DMS79 treated with DMSO at 0.1 percent for 48 hours (cell line): ENCODE results near the gene ARID5B.

Experiments used
- DNase-seq: peaks from one replicate; lab custom pipeline; 2025; lab: John Stamatoyannopoulos, UW

ARID5B gene

DNA sequence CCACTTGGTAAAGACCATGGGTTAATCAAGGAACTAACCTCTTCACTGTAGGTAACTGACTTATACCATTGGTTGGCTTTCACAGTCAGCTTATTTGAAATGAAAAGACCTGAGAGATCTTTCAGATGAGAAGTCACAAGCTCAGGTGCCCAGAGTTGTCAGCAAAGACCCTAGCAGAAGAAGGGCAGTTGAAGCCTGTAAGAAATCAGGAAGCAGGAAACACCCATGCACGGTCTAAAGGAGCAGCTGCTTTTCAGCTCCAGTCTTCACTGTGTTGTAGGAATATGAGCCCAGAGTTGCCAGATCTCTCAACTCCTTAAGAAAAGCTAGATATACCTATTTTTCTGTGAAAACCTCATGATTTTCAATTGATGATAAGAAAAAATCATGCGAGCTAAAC is 130.0 kb downstream of the ARID5B start:
- no peak for DNase-seq

DNA sequence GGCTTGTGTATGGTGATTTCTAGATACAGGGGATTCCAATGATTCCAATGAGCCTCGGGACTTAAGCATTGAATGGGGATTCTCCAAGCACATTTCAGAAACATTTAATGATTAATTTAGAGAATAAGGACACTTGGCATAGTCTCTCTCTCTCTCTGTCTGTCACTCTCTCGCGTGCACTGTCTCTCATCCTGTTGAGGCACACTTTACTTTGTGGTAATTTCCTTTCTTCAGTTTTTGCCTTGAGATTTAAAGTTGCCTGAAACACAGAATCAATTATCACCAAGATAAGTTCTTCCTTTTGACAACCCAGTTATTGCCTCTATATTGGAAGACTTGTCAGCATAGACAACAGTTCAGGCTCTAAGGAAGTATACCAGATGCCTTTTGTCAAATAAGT is 131.6 kb downstream of the ARID5B start:
- no peak for DNase-seq

DNA sequence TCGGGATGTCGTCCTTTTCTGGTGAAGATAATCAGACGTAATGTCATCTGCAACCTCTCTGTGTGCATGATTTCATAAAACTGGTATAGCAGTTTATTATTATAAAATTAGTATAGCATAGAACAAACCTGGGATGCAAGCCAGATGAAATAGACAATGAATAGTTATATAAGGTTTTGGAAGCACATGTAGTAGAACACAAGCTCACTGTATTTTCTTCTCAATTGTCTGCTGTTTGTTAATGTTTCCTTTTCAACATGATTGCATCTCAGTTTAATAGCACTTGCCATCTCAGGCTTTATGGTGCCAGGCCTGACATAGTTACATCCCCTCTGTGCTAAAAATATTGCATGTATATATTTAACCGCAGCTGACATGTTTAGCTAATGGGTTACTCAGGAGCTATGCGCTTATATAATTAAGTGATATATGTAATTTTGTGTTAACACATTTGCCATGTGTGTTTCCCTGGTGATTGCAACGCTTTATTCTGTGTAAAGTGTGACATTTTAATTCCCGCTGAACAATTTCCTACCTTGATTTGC is 132.7 kb downstream of the ARID5B start:
- no peak for DNase-seq

DNA sequence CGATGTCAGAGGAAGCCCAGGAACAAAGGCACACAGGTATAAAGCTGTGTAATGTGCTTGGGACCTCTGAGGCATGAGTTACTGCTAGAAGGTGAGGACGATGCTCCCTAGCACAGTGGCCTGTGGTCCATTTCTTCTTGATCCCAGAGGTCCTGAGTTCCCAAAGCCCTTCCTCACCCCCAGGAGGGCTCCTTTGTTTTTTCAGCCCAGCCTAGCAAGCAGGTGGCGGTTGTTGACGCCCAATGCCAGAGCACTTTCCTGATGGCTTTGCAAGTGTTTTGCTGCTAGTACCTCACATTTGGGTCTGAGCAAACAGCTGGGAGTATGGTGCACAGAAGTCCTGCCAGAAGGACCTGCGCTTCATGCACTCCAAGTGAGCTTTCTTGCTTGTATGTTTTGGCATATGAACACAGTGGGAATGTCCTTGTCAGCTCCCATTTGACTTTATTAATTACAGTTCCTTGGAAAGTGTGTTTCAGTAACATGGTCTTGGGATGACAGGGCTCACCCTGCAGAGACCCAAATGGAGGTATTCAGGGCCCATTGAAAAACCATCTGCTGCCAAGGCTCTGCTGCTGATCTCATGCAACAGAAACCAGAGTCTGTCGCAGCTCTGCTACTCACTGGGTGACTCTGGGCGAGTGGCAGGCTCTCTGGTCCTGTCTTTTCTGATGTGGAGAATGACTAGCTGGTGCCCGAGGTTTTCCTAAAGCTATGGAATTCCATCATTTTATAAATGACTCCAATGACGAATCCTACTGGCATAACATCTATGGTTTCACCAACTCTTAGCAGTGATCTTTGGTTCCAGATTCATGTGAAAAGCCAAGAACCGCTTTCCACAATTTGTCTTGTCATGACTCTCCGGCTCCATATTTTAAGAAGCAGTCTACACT is 134.9 kb downstream of the ARID5B start:
- no peak for DNase-seq

DNA sequence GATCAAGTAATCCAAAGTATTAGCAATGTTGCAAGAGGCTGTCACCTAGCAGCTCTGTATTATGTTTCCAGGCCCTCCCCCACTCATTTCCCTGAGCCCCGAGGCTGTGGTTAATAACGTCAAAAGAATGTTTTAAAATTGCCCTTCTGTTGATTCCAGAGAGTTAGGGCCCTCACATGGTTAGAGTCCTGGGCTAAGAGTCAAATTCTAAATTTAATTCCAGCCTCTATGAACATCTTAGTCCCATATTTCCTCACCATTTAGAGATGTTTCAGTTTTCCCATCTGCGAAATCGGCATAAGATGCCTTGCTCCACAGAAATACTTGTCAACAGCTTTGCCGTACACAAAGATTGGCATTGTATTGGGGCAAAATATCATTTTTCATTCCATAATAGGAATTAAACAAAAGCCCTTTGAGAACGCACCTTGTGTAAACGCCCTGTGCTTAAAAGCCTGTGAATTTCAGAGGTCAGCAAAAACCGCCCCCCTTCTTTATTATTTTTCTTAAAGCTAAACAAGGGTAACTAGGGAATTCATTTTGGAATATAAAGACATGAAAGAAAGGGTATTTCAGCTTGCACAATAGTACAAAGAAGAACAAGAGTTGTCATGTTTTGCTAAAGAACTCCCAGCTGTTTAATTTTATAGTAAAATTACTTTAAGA is 135.8 kb downstream of the ARID5B start:
- DNase-seq, result no peak

DNA sequence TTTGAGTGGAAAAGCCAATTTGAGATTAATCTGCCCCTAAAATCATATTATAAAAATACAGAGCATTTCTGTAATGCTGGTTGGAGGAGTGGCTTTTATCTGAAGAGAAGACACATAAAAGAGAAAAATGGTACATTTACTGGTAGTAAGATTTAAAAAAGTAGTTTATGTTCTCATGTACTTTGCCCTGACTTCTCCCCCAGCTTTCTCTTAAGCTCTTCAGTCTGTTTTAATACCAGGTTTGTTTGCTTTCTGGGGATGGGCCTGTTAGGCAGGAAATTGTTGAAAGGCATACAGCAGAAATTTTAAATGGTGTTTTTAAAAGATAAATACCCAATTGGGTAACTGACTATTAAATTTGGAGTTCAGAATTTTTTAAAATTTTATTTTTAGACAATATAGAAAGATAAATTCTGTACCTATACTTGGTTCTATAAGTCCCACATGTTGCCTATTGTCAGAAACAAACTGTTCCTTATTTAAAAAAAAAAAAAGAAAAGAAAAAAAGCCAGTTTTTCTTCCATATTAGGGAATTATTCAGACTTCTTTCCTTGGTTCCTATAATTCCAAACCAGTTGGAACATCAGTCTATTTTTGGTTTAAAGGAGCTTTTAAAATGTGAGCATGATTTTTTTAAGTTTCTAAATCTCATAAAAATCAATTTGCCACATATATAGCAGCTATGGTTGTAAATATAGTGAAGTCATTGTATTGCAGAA is 136.6 kb downstream of the ARID5B start:
- no peak for DNase-seq

DNA sequence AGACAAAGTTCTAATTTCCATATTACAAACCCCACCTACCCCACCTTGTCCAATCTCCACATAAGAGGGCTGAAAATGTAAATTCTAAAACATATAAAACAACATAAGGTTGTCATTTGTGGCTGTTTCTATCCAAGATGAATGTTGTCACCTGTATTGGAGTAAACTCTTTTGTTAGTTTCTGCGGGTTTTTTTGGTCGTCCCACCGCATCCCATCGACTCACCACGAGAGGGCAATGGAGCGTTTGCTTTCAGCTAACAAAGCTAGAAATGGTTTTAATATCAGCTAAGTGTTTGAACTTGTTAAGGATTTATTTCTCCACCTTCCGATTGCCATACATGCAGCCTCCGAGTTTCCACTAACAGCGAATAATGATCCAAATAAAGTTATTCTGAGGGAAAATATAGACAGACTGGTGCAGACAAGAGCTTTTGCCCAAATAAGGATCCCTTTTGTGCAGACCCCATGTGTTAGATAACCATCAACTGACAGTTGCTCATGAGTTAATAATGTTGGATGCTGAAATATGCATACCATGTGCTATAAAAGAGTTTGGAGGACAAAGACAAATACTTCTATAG is 137.2 kb downstream of the ARID5B start:
- no peak for DNase-seq

DNA sequence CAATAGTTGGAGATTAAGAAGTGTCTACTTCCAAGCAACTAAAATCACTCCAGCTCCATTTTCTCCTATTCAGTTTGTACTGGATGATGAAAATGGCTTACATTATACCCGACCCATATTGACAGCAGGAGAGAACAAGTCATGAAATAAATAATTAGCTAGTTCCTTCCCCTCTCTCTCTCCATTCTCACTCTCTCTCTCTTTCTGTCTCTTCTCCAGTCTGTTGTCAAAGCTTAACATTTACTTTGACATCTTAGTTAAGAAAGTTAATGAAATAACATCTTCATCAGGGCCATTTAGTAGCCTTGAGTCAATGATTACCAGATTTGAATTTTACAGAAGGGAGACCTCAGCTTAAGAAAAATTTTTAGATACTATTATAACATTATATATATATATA is 138.5 kb downstream of the ARID5B start:
- DNase-seq, result no peak

DNA sequence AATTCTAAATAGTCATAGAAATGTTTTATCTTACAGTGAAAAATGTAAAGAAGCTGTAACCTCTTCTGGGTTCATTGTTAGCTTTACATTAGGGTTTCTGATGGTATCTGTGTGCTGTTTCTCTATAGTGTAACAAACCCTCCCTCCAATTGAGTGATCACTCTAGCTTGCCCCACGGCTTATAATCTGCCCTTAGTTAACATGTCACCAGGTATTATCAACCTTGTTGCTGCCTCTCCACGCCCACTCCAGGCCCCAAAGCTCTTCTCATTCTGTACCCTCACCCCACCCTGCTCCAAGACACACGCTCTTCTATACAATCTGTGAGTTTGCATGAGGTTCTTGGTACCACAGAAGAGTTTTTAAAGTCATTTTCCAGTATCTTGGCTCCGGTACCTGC is 139.4 kb downstream of the ARID5B start:
- DNase-seq, result no peak

DNA sequence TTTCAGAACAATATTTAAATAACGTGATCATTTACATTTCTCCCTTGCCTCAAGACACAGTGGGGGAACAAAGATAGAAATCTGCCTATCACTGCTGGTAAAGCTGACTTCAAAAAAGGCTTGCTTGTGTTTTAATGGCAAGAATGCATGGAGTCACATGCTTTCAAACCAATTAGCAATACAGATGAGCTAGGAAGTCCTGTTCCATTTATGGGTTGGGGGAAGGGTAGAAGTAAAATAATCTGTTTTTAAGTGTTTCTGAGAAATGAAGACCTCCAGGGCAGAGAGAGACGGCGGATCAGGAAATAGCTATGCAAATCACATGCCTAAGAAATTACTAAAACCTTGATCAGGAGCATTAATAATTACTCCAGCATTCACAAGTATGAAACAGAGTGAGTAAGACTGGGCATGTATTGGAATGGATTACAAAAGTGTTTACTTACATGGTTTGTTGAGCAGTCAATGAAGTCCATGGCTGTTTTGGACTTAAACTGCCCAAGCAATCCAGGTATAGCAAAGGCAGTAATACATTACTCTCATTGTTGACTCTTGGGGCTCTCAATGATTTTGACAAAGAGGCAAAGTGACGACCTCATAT is 142.0 kb downstream of the ARID5B start:
- DNase-seq, result no peak

DNA sequence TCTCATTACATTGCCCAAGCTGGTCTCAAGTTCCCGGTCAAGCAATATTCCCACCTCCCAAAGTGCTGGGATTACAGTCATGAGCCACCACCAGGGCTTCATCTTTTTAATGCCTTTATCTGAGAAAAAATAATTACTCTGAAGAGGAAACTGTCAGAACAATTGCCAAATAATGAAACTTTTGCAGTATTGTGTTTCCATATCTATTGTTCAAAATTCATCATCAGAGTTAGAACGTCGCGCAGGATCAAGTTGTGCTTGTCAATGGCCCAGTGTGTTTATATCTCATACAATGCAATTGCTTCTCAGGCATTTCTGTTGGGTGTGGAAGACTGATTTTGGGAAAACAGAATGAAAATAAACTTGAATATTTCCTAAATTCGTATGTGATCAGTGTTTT is 143.1 kb downstream of the ARID5B start:
- DNase-seq, result no peak

DNA sequence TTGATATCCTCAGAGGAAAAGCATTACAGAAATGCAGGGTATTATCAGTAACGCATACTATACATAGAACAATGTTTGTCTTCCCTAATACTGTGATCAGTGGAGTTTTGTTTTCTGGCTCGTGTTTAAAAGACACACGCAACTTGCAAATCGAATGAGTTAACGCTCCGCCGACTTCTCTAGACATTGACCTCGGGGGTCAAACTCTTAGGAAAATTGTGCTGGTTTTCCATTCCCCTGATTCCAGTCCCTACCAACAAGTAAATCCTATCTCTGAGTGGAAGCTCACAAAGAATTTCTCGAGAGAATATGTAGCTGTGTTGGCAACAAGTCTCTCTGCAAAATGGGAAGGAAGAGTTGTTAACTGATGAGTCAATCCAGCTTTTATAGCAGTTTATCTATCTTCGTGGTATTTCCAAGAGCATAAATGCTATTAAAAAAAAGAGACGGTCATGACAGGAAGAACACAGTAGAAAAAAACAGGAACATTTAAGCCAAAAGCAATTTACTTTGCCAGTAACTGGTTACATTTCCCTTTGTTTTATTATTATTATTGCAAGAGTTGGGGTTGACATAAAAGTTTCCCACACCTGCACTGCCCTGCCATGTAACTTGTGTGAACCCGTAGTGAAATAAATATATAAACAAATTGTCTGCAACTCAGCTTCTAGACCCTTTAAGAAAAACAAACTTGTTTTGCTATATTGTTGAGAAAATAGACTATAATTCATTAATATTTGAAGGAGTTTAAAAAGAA is 144.4 kb downstream of the ARID5B start:
- no peak for DNase-seq

DNA sequence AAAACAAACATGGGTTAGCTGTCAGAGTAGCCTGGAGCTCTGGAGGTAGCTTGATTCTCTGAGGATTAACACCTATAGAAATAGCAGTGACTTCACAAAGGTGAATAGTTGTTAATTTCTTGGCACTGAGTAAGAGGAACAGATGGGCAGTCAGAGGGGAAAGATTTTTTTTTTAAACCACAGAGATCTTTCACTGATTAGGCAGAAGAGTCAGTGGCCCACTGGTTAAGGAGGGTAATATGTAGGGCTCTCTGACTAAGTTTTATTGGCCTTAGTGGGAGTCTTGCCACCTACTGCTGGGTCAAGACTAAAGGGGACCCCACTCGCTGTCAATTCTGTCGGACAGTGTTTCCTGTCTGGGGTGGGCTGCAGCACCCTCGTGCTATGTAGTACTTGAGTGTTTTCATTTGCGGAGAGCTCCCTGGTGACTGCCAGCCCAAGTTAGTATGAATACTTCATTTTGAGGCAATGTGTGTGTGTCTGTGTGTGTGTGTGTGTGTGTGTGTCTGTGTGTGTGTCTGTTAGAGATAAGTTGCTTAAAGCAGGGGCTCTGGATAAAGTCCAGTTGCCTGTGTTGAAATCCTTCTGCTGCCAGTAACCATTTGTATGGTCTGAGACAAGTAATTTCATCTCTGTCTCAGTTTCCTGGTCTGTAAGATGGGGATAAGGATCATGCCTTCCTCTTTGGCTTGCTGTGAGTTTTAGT is 145.2 kb downstream of the ARID5B start:
- DNase-seq, result no peak

DNA sequence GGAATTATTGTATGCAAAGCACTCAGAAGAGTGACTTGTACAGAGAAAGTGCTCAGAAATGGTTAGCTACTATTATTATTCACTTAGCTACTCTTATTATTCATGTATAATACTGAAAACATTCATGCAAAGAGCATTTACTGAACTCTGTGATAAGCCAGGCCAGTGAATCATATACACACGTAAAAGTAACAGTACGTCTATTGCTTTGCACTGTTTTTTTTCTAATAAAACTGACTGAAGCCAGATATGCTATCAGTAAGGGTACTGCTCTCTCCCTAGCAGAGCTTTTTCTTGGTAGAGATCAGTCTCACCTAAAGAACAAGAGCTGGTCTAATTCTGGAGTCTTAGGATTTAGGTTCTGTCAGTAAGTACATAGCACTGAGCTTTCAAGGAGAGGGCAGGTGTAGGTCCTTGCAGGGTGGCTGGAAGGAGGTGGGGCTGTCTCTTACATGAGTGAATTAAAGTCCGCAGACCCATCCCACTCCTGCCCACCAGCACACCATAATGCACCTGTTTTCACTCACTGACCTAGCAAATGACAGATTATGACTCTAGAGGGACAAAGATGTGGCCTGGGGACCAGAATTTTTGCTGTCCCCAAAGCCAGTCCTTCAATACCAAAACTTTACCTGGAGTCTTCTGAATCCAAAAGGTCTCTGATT is 145.9 kb downstream of the ARID5B start:
- DNase-seq, result no peak

DNA sequence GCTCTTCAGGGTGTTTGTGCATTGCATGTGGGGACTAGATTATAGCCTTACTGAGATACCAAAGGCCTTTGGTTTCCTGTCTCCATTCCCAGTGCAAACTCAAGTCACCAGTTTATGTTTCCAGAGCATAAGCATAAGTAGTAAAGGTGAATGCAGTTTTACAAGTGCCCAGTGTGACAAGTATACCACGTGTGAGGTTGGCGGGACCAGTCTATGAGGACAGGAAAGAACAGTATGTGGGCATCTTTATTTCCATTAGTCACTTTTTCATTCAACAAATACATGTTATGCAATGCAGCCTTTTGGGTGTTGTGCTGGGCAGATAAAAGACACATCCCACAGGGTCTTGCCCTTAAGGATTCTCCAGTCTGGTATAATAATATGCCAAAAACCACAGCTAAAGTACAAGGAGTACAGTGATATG is 146.5 kb downstream of the ARID5B start:
- DNase-seq, result no peak

DNA sequence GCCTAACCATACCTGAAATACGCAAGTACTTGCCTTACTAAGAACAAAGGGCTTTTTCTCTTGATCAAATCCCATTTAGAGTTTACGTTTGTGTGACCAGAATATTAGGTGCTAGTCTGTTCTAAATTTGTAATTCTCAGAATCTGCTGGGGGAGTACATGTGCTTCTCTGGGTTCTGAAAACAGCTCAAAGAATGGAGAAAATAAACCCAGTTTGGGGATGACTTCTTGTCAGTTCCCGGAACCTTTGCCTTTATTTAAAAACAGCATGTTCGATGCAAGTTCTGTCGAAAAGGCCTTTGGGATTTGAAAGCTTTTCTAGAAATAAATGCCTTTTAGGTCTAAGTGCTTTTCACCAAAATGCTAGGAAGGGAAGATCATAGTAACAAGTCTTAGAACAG is 147.0 kb downstream of the ARID5B start:
- no peak for DNase-seq

DNA sequence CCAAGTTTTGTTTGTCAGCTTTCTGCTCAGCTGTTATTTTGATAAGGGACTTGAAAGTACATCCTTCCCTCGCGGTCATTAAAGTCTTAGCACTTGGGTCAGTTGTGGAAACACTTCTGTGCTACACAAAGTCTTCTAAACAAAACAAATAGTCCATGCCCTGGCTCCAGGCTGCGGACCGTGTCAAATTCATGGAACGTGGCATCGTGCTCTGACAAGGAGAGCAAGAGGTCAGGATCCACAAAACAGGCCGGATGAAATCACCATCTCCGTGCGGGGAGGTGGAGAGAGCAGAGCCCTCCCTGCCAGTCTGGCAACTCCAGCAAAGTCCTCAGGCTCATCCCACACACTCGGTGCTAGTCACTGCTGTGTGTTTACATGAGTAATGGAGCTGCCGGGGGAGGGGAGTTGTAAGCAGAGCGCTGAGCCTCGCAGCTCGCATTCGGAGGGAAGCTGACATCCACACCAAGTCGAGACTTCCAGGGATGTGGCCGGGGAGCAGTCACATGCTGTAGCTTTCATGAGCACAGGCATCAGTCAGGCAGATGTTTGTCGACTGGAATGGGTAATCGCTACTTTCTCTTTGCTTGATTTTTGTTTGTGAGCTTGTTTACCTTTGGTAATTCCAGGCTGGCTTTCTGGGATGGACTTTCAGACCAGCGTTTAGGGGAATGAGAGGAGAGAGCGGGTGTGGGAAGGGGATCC is 147.6 kb downstream of the ARID5B start:
- no peak for DNase-seq

DNA sequence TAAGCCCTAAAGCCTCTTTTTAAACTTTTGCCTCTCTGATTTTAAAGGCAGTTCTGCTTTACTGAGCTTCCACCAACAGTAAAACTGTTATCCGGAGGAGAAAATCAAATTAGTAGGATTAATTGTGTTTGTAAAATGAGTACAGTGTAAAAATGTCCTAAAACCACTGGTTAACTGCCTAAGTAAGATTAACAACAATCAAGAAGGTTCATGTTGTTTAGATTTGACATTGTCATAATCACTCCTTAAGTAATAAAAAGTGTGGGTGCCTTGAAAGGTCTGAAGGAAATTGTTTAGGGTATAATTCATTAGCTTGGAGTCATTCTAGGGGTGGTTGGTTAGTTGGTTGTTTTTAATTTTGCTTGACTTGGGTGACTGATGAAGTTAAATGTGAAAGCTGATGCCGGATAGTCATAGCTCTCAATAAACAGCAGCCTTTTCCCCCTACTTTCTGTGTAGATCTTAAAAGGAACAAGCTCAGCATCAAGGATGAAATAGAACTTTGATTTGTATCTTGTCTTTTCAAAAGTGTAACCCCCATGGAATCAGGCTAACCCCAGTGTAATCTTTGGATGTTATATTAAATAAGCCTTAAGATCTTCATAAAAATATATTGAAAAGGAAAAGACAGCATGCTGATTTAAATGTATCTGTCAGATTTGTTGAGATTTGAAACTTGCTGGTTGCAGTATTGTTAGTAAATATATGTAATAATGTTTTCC is 148.3 kb downstream of the ARID5B start:
- DNase-seq, result no peak
